ENCODE data around the gene CCDC175. TPM values are rescaled to one million over a fixed set of nuclear protein-coding genes. Genes with fewer than 3 reads are reported as not detected.

CCDC175 gene
- total and polyA plus RNA-seq, 7 donors: not detected

- 1% methylated on average over 105 of the region's 105 CpGs for WGBS, 2 donors
- DNase-seq: peak; percentile 88
- Histone ChIP-seq H3K36me3 (no peaks in the 10 kb centered on the region), H3K27ac (peak overlapping the region; percentile 86 to 87 (median 86)), H3K4me3 (peak overlapping the region; percentile 53 to 80 (median 72)), H3K9me3 (no peaks in the 10 kb centered on the region), H3K4me1 (peaks cover 0 to 19% (median 8%) of the 10 kb centered on the region in 4 donors), H3K27me3 (no peaks in the 10 kb centered on the region)
- intact Hi-C loops (cut with DNase I): loop anchor here (2.0 kb wide), 1 partner anchor 20 kb away; the partner anchor contains the start of genes JKAMP and L3HYPDH
- TF ChIP-seq POLR2AphosphoS5 (IDR thresholded peaks at IDR 0.05) (peak in 2 of 4 donors; percentile 12 to 32), POLR2A (IDR thresholded peaks at IDR 0.05) (no peak)
These were observed 111.9 kb downstream of the CCDC175 start for GRCh38 chr14:59464486-59465315.

GRCh38 chr14:59463787-59464485 is 112.7 kb downstream of the CCDC175 start:
- Histone ChIP-seq H3K27ac (peak overlapping the region; percentile 86 to 87 (median 86)), H3K36me3 (no peaks in the 10 kb centered on the region), H3K4me1 (peaks cover 0 to 19% (median 8%) of the 10 kb centered on the region in 4 donors), H3K4me3 (peak overlapping the region; percentile 53 to 80 (median 72)), H3K27me3 (no peaks in the 10 kb centered on the region), H3K9me3 (no peaks in the 10 kb centered on the region)
- no peak for TF ChIP-seq CTCF (IDR thresholded peaks at IDR 0.05)
- no peak for TF ChIP-seq POLR2AphosphoS5 (IDR thresholded peaks at IDR 0.05)
- WGBS, 2 donors: 37% methylated on average over 60 of the region's 60 CpGs
- peak; percentile 67 for DNase-seq
- intact Hi-C loops (cut with DNase I): loop anchor here (2.0 kb wide), 1 partner anchor 21 kb away; the partner anchor contains the start of genes JKAMP and L3HYPDH

GRCh38 chr14:59461891-59462290 is 114.7 kb downstream of the CCDC175 start:
- 93 to 96% methylated on average over 1 of the region's 1 CpG for WGBS, 2 donors
- Histone ChIP-seq H3K4me3 (no peak overlapping the region), H3K4me1 (peaks cover 0 to 19% (median 8%) of the 10 kb centered on the region in 4 donors), H3K27me3 (no peaks in the 10 kb centered on the region), H3K36me3 (no peaks in the 10 kb centered on the region), H3K9me3 (no peaks in the 10 kb centered on the region), H3K27ac (no peak overlapping the region)
- TF ChIP-seq POLR2A (IDR thresholded peaks at IDR 0.05) (no peak), CTCF (IDR thresholded peaks at IDR 0.05) (no peak), POLR2AphosphoS5 (IDR thresholded peaks at IDR 0.05) (no peak), EP300 (IDR thresholded peaks at IDR 0.05) (no peak)
- DNase-seq: no peak
- intact Hi-C loops (cut with DNase I): no loop called here

GRCh38 chr14:59460378-59460777 is 116.2 kb downstream of the CCDC175 start:
- intact Hi-C loops (cut with DNase I): no loop called here
- WGBS, 2 donors: 95 to 97% methylated on average over 1 of the region's 1 CpG
- Histone ChIP-seq H3K27me3 (no peaks in the 10 kb centered on the region), H3K36me3 (peaks cover 0 to 7% (median 0%) of the 10 kb centered on the region in 4 donors), H3K27ac (no peak overlapping the region), H3K4me1 (peaks cover 0 to 15% (median 8%) of the 10 kb centered on the region in 4 donors), H3K9me3 (no peaks in the 10 kb centered on the region), H3K4me3 (no peak overlapping the region)
- no peak for DNase-seq
- TF ChIP-seq POLR2A (IDR thresholded peaks at IDR 0.05) (no peak), POLR2AphosphoS5 (IDR thresholded peaks at IDR 0.05) (no peak), CTCF (IDR thresholded peaks at IDR 0.05) (no peak), EP300 (IDR thresholded peaks at IDR 0.05) (no peak)

- Histone ChIP-seq H3K27ac (no peak overlapping the region), H3K36me3 (peaks cover 0 to 7% (median 0%) of the 10 kb centered on the region in 4 donors), H3K4me3 (no peak overlapping the region), H3K9me3 (no peaks in the 10 kb centered on the region), H3K27me3 (no peaks in the 10 kb centered on the region), H3K4me1 (peaks cover 0 to 2% (median under 1%) of the 10 kb centered on the region in 4 donors)
- intact Hi-C loops (cut with DNase I): no loop called here
- WGBS, 2 donors: 94 to 98% methylated on average over 2 of the region's 2 CpGs
- no peak for DNase-seq
- TF ChIP-seq EP300 (IDR thresholded peaks at IDR 0.05) (no peak), POLR2A (IDR thresholded peaks at IDR 0.05) (no peak), CTCF (IDR thresholded peaks at IDR 0.05) (no peak), POLR2AphosphoS5 (IDR thresholded peaks at IDR 0.05) (no peak)
These were observed 118.1 kb downstream of the CCDC175 start for GRCh38 chr14:59458486-59458885.

All from sigmoid colon (tissue), 7 donors.